Lung (tissue), 12 donors: ENCODE data around the gene FOXP1. TPM values are rescaled to one million over a fixed set of nuclear protein-coding genes. Genes with fewer than 3 reads are reported as not detected.

Source experiments
- ATAC-seq: fragments of 200-7000 bp; cut with Tn5 transposase; one replicate; pipeline ENCODE4 v1.9.1; 2020; ENCODE audit warnings: moderate number of reproducible peaks; ENCODE audit not compliant: insufficient read depth, low FRiP score
- DNase-seq, 3 donors: peaks; one replicate each; pipeline ENCODE4 v3.0.0-alpha.2; 2013 to 2017
- H3K27ac ChIP-seq, 2 donors: one replicate each; pipeline ENCODE4 v1.5.1; 2013; ENCODE audit warnings: mild to moderate bottlenecking in 2 of 2, moderate library complexity in 2 of 2, control low read depth in 1 of 2, inconsistent platforms in 1 of 2, low read depth in 1 of 2, low read length in 1 of 2
- H3K27me3 ChIP-seq, 3 donors: one replicate each; pipeline ENCODE4 v1.5.1; 2013; ENCODE audit warnings: low read length in 2 of 3; ENCODE audit not compliant: control insufficient read depth in 3 of 3, insufficient read depth in 3 of 3
- H3K36me3 ChIP-seq, 4 donors: one replicate each; pipeline ENCODE4 v1.5.1; 2013; ENCODE audit warnings: low read length in 4 of 4, mild to moderate bottlenecking in 1 of 4, moderate library complexity in 1 of 4; ENCODE audit not compliant: control insufficient read depth in 4 of 4, insufficient read depth in 4 of 4
- H3K4me1 ChIP-seq, 5 donors: one replicate each; pipeline ENCODE4 v1.5.1; 2013; ENCODE audit warnings: low read length in 5 of 5, mild to moderate bottlenecking in 2 of 5, moderate library complexity in 1 of 5; ENCODE audit not compliant: control insufficient read depth in 5 of 5, insufficient read depth in 5 of 5
- H3K4me3 ChIP-seq: one replicate; pipeline ENCODE4 v1.5.1; 2013; ENCODE audit warnings: mild to moderate bottlenecking, control low read depth, moderate library complexity
- H3K9ac ChIP-seq, 2 donors: one replicate each; pipeline ENCODE4 v1.5.1; 2013; ENCODE audit warnings: low read length in 2 of 2, control low read depth in 1 of 2; ENCODE audit not compliant: insufficient read depth in 1 of 2
- H3K9me3 ChIP-seq, 4 donors: one replicate each; pipeline ENCODE4 v1.5.1; 2013; ENCODE audit warnings: low read length in 3 of 4, mild to moderate bottlenecking in 1 of 4, moderate library complexity in 1 of 4; ENCODE audit not compliant: control insufficient read depth in 4 of 4, insufficient read depth in 3 of 4
- CTCF ChIP-seq: IDR thresholded peaks from 2 replicates; pipeline ENCODE4 v1.5.1; 2012; ENCODE audit warnings: mild to moderate bottlenecking; ENCODE audit errors: control extremely low read depth, extremely low read depth
- WGBS, 2 donors: extraction: QIAGEN DNeasy Blood & Tissue Kit; methylation state at CpG; one replicate each; pipeline ENCODE4 v1.1.7; 2013; 5-methylcytosine and 5-hydroxymethylcytosine counted together
- polyA plus RNA-seq, 2 donors: library from polyadenylated mRNA; stranded (reverse); fragments of 200-250 nt; gene quantifications; one replicate each; pipeline ENCODE4 v1.2.1, GENCODE V29; 2013
- total RNA-seq, 2 donors: library from RNA; depleted of rRNA in 1 of 2; stranded (reverse); fragments of >200 nt in 1 of 2; gene quantifications; one replicate each; pipeline ENCODE4 v1.2.1, GENCODE V29; 2014 to 2021
- donor health status: control.
- donor health status: control.
- donor health status: Bipolar disorder and iron deficiency.
- donor health status: healthy.
- donor health status: DM: yes; HTN: yes; CAD: no.

The FOXP1 gene
- total and polyA plus RNA-seq, 4 donors = 13.8 to 287 (median 73.9) TPM

- H3K36me3 ChIP-seq = no peaks in the 10 kb centered on the region
- TF ChIP-seq CTCF = no peak
- 59 to 73% methylated on average over 3 of the region's 3 CpGs for WGBS, 2 donors
- no peaks in the 10 kb centered on the region for H3K27me3 ChIP-seq
- no peak overlapping the region for H3K9ac ChIP-seq
- no peaks in the 10 kb centered on the region for H3K9me3 ChIP-seq
- H3K27ac ChIP-seq = no peak overlapping the region
- no peak for DNase-seq
- no peak overlapping the region for H3K4me3 ChIP-seq
- peaks cover 0 to 6% (median 0%) of the 10 kb centered on the region in 5 donors for H3K4me1 ChIP-seq
- no peak for ATAC-seq
Observed at GRCh38 chr3:71551311-71551919, 32.1 kb downstream of the FOXP1 start.

- no peaks in the 10 kb centered on the region for H3K9me3 ChIP-seq
- DNase-seq (peak in 1 of 3 donors; percentile 45), ATAC-seq (no peak)
- peaks cover 0 to 6% (median 0%) of the 10 kb centered on the region in 5 donors for H3K4me1 ChIP-seq
- TF ChIP-seq CTCF = no peak
- H3K27ac ChIP-seq = no peak overlapping the region
- H3K36me3 ChIP-seq = no peaks in the 10 kb centered on the region
- no peak overlapping the region for H3K9ac ChIP-seq
- H3K27me3 ChIP-seq = no peaks in the 10 kb centered on the region
- H3K4me3 ChIP-seq = no peak overlapping the region
- WGBS, 2 donors = 70 to 85% methylated on average over 7 of the region's 7 CpGs
Observed at GRCh38 chr3:71549951-71550350, 33.6 kb downstream of the FOXP1 start.

GRCh38 chr3:71548705-71549384 lies 34.7 kb downstream of the FOXP1 start:
- H3K4me1 ChIP-seq = peaks cover 0 to 6% (median 0%) of the 10 kb centered on the region in 5 donors
- no peak for ATAC-seq
- 79 to 91% methylated on average over 4 of the region's 4 CpGs for WGBS, 2 donors
- H3K9me3 ChIP-seq = no peaks in the 10 kb centered on the region
- no peak overlapping the region for H3K4me3 ChIP-seq
- no peaks in the 10 kb centered on the region for H3K27me3 ChIP-seq
- TF ChIP-seq CTCF = no peak
- H3K9ac ChIP-seq = no peak overlapping the region
- no peaks in the 10 kb centered on the region for H3K36me3 ChIP-seq
- peak in 1 of 3 donors; percentile 14 for DNase-seq
- no peak overlapping the region for H3K27ac ChIP-seq
